ENCODE data around the gene LTBR.
"Not testable (repeated sequence)": the region's sequence is repeated elsewhere in the genome, so short reads cannot be mapped to it uniquely, and the experiment has no call there.

LTBR gene

DNA sequence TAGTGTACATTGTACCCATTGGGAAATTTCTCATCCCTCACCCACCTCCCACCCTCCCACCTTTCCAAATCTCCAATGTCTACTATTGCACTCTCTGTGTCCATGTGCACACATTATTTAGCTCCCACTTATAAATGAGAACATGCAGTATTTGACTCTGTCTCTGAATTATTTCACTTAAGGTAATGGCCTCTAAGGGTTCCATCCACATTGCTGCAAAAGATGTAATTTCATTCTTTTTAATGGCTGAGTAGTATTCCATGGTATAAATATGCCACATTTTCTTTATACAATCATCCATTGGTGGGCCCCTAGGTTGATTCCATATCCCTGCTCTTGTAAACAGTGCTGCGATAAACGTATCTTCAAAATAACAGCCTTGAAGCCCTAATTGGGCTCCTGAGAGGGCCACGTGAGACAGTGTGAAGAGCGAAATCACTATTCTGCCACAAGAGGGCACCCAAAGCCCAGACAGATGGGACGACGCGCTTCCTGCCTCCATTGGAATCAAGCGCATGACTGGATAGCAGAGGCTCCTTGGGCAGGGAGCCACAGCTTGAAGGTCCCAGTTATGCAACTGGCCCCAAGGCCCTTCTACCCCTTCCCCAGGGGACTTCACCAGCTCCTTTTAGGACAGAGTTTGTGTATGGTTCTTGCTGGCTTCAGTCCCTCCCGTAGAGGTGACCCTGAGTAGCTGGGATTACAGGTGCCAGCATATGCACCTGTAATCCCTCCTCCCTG, 39.5 kb downstream of the LTBR start:
- peak in 1 of 2 donors; percentile 49 for DNase-seq (ENCODE audit: extremely low read depth in 1 of 2, low read depth in 1 of 2)

- DNase-seq (ENCODE audit: extremely low read depth in 1 of 2, low read depth in 1 of 2) = no peak
Measured at GRCh38 chr12:6424008-6424347, 40.0 kb downstream of the LTBR start.

DNA sequence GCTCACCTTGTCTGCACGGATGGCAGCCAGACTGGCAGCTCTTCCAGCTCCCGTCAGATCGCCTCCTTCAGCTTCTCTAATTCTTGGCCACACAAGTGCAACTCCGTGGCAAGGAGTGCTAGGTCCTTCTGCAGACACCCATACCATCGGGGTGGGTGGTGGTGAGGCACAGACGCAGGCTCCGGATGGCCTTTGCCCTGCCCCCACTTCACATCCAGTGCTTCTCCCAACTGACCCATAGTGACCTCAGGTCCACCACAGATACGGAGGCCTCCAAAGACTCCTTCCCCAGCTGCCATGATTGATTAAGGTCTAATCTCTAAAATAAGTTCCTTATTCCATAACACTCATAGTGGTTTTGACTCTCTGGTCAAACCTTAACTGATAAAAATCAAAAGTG, 40.9 kb downstream of the LTBR start:
- no peak for DNase-seq (ENCODE audit: extremely low read depth in 1 of 2, low read depth in 1 of 2)

DNA sequence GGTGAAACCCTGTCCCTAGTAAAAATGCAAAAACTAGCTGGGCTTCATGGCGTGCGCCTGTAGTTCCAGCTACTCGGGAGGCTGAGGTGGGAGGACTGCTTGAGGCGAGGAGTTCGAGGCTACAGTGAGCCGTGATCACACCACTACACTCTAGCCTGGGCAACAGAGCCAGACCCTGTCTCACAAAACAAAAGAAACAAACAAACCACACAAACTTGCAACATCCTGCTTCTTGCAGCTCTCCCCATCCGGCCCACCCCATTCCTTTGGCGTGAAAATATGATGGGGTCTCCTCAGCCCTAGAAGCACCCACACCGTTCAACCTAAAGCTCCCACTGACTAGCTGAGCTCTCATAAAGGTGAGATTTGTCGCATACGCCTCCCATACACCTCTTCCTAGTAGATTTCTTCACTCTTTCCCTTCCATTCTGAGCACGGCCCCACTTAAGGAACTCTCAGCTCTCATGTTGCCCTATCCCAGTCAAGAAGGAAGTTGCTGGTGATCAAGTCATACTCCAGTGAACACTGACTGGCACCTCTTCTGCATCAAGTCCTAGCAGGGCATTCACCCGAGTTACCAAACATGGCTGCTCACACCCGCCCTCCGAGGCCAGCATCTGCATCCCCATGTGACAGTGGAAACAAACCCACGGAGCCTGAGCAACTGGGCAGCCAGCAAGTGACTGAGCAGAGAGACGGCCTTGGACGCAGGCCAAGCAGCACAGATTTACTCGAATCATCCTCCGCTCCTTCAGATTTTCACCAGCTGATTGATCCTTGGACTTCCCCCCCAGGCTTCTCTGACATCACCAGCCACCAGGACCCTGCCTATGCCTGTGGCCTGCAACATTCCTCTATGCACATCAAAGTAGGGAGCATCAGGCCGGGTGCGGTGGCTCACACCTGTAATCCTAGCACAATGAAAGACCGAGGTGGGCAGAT, 41.9 kb downstream of the LTBR start:
- DNase-seq (ENCODE audit: extremely low read depth in 1 of 2, low read depth in 1 of 2) = no peak

- peak; percentile 67 to 77 for DNase-seq (ENCODE audit: extremely low read depth in 1 of 2, low read depth in 1 of 2)
Measured at GRCh38 chr12:6426882-6427671, 43.1 kb downstream of the LTBR start.

GRCh38 chr12:6427796-6428195, 43.8 kb downstream of the LTBR start:
- not testable (repeated sequence) for DNase-seq (ENCODE audit: extremely low read depth in 1 of 2, low read depth in 1 of 2)

DNA sequence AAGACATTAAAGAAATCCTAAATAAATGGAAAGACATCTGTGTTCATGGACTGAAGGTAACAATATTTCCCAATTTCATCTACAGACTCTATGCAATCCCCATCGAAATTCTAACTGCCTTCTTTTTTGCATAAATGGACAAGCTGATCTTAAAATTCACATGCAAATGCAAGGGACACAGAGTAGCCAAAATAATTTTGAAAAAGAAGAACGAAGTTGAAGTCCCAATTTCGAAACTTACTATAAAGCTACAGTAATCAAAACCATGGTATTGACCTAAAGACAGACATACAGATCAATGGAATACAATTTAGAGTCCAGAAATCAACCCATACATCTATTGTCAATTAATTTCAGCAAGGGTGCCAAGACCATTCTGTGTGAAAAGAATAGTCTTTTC, 44.4 kb downstream of the LTBR start:
- no peak for DNase-seq (ENCODE audit: extremely low read depth in 1 of 2, low read depth in 1 of 2)

DNA sequence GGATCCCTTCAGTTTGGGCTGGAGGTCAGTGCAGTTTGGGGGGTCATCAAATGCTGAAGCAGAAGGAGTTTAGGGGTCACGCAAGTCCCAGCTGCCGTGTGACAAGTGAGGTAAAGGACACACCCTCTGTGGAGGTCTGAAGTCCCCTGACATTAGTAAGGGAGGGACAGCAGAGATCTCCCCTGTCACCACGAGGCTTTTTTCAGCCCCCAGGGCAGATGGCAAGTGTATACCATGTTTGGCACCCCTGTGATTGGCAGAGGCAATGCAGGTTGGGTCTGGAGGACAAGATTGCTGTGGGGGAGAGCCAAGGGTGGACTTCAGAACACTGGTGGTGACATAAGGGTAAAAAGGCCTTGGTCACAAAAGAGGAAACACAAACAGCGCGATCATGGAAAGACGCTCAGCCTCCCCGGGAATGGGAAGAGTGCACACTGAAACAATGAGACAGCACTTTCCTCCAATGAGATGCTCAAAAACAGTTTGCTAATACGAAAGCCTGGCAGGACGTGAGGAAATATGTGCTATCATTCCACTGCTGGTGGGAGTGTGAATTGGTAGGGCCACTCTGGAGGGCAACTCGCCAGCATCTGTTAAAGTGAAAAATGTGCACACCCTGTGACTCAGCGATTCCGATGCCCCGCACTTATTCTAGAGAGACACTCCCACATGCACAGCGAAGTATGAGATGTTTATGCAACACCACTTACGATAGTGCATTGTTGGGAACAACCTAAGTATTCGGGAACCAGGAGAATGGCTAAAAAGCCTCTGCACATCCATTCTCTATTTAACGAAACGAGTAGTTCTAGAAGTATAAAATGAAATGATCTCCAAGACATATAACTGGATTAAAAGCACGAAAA, 46.4 kb downstream of the LTBR start:
- DNase-seq (ENCODE audit: extremely low read depth in 1 of 2, low read depth in 1 of 2) = no peak

DNA sequence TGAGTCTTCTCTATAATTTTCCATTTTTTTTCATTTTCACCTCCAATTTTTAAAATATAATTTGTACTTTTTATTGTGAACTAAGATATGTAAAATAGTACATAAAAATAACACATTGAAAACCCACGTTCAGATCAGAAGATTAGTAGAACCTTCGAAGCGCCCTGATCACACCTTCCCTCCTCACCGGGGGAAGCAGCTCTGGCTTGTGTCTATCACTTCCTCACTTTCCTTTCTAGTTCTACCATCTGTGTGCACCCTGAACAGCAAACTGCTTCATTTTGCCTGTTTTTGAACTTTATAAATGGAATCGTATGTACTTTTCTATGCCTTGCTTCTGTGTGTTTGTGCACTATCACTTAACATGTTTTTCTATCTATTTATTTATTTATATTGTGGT, 49.0 kb downstream of the LTBR start:
- no peak for DNase-seq (ENCODE audit: extremely low read depth in 1 of 2, low read depth in 1 of 2)

DNA sequence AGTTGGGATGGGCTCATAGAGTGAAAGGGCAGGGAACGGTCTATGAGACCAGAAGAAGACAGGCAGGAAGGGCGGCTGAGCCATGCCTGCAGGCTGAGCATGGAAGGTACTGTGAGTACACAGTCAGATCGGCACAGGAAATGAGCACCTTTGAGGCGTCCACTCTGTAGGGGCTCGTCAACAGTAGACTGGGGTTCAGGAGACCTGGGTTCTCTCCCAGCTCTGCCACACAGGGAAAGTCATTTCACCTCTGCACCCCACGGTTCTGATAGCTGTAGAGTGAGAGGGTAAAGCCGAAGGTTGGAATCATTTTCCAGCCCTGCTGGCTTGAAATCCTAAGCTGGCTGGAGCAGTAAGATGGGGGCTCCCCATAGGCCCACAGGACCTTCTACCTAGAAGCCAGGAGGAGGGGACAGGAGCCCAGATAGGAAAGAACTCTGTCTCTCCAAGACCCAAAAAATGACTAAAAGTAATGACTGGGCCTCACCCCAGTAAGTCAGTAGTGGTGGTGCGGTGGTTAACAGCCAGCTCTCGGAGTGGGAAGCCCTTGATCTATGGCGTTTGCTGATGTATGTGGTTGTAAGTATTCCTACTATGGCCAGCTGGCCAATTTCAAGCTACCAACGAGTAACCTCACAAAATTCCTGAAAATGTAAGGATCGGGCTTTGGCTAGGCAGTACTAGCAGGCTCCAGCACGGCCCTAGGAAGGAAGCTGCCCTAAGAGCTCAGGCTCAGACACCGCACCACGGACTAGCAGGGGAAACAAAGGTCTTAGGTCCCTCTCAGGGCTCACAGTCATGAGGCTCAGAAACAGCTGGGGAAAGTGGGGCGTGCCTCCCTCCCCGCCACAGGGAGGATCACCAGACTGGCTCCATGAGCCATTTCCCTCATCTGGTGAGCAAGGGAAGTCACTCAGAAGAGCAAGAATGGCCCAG, 50.5 kb downstream of the LTBR start:
- DNase-seq (ENCODE audit: extremely low read depth in 1 of 2, low read depth in 1 of 2) = no peak

DNA sequence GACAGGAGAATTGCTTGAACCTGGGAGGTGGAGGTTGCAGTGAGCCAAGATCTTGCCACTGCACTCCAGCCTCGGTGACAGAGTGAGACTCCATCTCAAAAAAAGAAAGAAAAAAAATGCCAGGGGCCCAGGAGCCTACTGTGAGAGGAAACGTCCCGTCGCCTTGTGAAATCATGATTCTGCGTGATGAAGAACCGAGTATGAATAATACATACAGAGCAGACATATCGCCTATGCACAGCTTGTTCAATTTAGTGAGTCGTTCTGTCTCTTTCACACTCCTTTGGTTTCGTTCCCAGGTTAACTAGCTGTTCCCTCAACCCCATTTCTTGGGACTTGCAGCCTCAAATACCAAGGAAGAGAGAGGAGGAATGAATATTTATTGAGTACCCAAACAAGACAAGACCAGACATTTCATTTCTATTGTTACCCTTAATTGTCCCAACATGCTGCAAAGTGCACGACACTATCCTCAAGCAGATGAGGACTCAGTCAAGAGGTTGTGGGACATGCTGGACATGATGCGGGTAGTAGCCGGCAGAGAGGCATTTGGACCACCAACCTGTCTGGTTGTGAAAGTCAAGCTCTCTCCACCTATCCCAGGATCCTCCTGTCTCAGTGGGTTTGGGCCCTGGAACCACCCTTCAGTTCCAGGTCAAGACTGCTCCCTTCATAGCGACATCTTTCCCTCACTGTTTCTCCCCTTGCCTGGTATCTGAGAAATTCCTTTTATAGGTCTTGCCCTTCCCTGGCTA, 52.2 kb downstream of the LTBR start:
- no peak for DNase-seq (ENCODE audit: extremely low read depth in 1 of 2, low read depth in 1 of 2)

DNA sequence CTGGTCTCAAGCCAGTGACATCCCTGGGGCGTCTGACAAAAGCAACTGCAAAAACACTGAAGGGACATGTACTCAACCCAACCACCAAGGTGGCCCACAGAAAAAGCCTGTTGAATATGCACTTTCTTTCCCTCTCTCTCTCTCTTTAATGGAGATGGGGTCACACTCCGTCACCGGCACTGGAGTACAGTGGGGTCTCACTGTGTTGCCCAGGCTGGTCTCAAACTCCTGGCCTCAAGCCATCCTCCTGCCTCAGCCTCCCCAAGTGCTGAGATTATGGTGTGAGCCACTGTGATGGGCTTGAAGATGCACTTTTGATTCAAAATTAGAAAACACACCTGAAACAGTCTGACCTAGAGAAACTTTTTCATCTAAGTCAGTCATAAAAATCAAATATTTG, 53.6 kb downstream of the LTBR start:
- no peak for DNase-seq (ENCODE audit: extremely low read depth in 1 of 2, low read depth in 1 of 2)

DNA sequence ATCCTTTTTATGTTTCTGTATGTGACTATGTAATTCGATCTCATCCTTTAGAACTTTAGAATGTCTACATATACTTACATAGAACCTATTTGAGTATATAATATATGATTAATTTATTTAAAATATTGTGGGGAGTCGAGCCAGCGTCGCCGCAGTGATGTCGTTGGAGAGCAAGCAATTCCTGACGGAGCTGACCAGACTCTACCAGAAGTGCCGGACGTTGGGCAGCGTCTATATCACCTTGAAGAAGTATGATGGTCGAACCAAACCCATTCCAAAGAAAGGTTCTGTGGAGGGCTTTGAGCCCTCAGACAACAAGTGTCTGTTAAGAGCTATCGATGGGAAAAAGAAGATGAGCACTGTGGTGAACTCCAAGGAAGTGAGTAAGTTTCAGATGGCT, 54.4 kb downstream of the LTBR start:
- no peak for DNase-seq (ENCODE audit: extremely low read depth in 1 of 2, low read depth in 1 of 2)

DNA sequence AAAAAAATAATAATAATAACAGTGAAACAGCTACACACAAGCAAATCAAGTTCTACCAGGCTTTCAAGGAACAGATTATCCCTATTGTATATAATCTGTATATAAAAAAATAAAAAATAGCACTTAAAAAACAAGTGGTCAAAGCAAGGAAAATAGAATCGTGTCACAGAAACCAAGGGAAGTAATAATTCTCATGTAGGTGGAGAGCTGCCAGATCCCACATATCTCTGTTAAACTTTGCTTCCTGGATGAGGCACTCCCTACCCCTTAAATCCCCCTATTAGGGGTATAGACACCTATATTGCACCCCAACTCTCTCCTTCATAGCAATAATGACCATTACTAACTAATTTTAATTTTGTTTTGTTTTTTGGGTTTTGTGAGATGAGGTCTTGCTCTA, 56.4 kb downstream of the LTBR start:
- no peak for DNase-seq (ENCODE audit: extremely low read depth in 1 of 2, low read depth in 1 of 2)

All from activated CD8-positive, alpha-beta memory T cell treated with anti-CD3 and anti-CD28 coated beads for 1 hour (primary cell).